ENCODE data around the gene PTOV1.

DNA sequence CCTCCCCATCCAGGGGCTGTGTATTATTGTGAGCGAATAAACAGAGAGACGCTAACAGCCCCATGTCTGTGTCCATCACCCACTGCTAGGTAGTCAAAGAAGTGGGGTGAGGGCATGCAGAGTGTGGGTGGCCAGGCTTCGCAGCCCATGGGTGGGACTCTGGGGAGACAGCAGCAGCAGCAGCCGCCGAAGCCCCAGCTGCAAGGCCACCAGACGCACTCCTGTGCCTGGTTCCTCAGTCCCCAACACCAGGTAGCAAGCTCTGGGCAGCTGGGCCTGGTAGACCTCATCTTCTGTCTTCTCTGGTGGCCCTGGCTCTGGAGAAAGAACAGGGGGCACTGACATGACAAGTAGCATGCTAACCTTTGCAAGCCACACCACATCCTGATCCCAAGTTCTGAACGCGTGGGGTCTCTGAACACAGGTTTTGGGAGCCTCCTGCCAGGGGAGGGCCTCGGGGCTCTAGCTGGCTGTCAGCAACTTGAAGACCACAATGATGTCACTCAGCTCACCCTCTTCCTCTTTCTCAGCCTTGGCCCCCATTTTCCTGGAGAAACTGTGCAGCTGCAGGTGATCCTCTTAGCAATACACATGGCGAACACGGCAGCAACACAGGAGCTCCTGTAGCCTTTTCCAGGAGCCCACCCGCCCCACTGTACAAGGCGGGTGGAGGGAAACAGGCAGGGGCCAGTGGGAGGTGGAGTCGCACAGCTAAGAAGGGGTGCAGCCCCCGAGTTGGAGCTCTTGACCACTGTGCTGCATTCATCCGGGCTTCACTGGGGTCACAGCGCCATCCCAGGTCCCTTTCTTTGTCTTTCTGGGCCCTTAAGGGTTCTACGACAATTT is 43.7 kb upstream of the PTOV1 start:
- TF ChIP-seq EZH2 (IDR thresholded peaks at IDR 0.05; ENCODE audit: borderline replicate concordance) (no peak), EZH2phosphoT487 (IDR thresholded peaks at IDR 0.05; ENCODE audit: low read depth, severe bottlenecking, unreplicated experiment) (no peak)
